Measurements from ENCODE around the gene C4orf36.
A peak's percentile ranks its signal among the peaks of the same experiment; 100 is the strongest.

C4orf36 gene

GRCh38 chr4:86924811-86925210, 32.6 kb upstream of the C4orf36 start:
- Mint-ChIP-seq H3K36me3 (ENCODE audit: low read depth) (no peaks in the 10 kb centered on the region), H3K9me3 (no peaks in the 10 kb centered on the region), H3K27me3 (no peaks in the 10 kb centered on the region), H3K4me1 (peaks cover 25% of the 10 kb centered on the region), H3K27ac (no peak overlapping the region), H3K4me3 (no peak overlapping the region)
- ATAC-seq (no peak), DNase-seq (no peak)

GRCh38 chr4:86921608-86922252, 29.5 kb upstream of the C4orf36 start:
- H3K36me3 Mint-ChIP-seq (ENCODE audit: low read depth) = no peaks in the 10 kb centered on the region
- no peak overlapping the region for H3K4me3 Mint-ChIP-seq
- H3K27ac Mint-ChIP-seq = no peak overlapping the region
- no peaks in the 10 kb centered on the region for H3K9me3 Mint-ChIP-seq
- no peaks in the 10 kb centered on the region for H3K27me3 Mint-ChIP-seq
- no peak for ATAC-seq
- DNase-seq = no peak
- no peaks in the 10 kb centered on the region for H3K4me1 Mint-ChIP-seq

GRCh38 chr4:86919561-86920223, 27.5 kb upstream of the C4orf36 start:
- Mint-ChIP-seq H3K27ac (no peak overlapping the region), H3K9me3 (no peaks in the 10 kb centered on the region), H3K27me3 (no peaks in the 10 kb centered on the region), H3K4me3 (no peak overlapping the region), H3K4me1 (no peaks in the 10 kb centered on the region), H3K36me3 (ENCODE audit: low read depth) (no peaks in the 10 kb centered on the region)
- ATAC-seq (no peak), DNase-seq (no peak)

GRCh38 chr4:86918539-86919072, 26.4 kb upstream of the C4orf36 start:
- Mint-ChIP-seq H3K36me3 (ENCODE audit: low read depth) (no peaks in the 10 kb centered on the region), H3K9me3 (no peaks in the 10 kb centered on the region), H3K4me1 (no peaks in the 10 kb centered on the region), H3K27ac (no peak overlapping the region), H3K4me3 (no peak overlapping the region), H3K27me3 (no peaks in the 10 kb centered on the region)
- DNase-seq (no peak), ATAC-seq (peak; percentile 6)

GRCh38 chr4:86917212-86918039, 25.2 kb upstream of the C4orf36 start:
- H3K27ac Mint-ChIP-seq = no peak overlapping the region
- peaks cover 1% of the 10 kb centered on the region for H3K4me1 Mint-ChIP-seq
- no peaks in the 10 kb centered on the region for H3K9me3 Mint-ChIP-seq
- DNase-seq = no peak
- no peaks in the 10 kb centered on the region for H3K27me3 Mint-ChIP-seq
- H3K36me3 Mint-ChIP-seq (ENCODE audit: low read depth) = no peaks in the 10 kb centered on the region
- H3K4me3 Mint-ChIP-seq = no peak overlapping the region
- ATAC-seq = no peak

GRCh38 chr4:86916392-86916791, 24.2 kb upstream of the C4orf36 start:
- H3K27ac Mint-ChIP-seq = no peak overlapping the region
- ATAC-seq = no peak
- no peak overlapping the region for H3K4me3 Mint-ChIP-seq
- H3K27me3 Mint-ChIP-seq = no peaks in the 10 kb centered on the region
- H3K9me3 Mint-ChIP-seq = no peaks in the 10 kb centered on the region
- DNase-seq = no peak
- H3K4me1 Mint-ChIP-seq = peaks cover 6% of the 10 kb centered on the region
- no peaks in the 10 kb centered on the region for H3K36me3 Mint-ChIP-seq (ENCODE audit: low read depth)

GRCh38 chr4:86910820-86911684, 18.8 kb upstream of the C4orf36 start:
- Mint-ChIP-seq H3K27me3 (no peaks in the 10 kb centered on the region), H3K9me3 (no peaks in the 10 kb centered on the region), H3K36me3 (ENCODE audit: low read depth) (no peaks in the 10 kb centered on the region), H3K4me1 (peaks cover 32% of the 10 kb centered on the region), H3K4me3 (no peak overlapping the region), H3K27ac (no peak overlapping the region)
- no peak for DNase-seq
- peak; percentile 17 for ATAC-seq

GRCh38 chr4:86910369-86910768, 18.1 kb upstream of the C4orf36 start:
- Mint-ChIP-seq H3K36me3 (ENCODE audit: low read depth) (no peaks in the 10 kb centered on the region), H3K4me3 (no peak overlapping the region), H3K9me3 (no peaks in the 10 kb centered on the region), H3K4me1 (peaks cover 32% of the 10 kb centered on the region), H3K27me3 (no peaks in the 10 kb centered on the region), H3K27ac (no peak overlapping the region)
- no peak for ATAC-seq
- no peak for DNase-seq

- no peaks in the 10 kb centered on the region for H3K9me3 Mint-ChIP-seq
- H3K27me3 Mint-ChIP-seq = no peaks in the 10 kb centered on the region
- H3K36me3 Mint-ChIP-seq (ENCODE audit: low read depth) = no peaks in the 10 kb centered on the region
- no peak overlapping the region for H3K27ac Mint-ChIP-seq
- ATAC-seq = no peak
- H3K4me1 Mint-ChIP-seq = peaks cover 32% of the 10 kb centered on the region
- no peak for DNase-seq
- H3K4me3 Mint-ChIP-seq = no peak overlapping the region
Measured at GRCh38 chr4:86909546-86910295, 17.5 kb upstream of the C4orf36 start.

- no peak overlapping the region for H3K4me3 Mint-ChIP-seq
- peaks cover 32% of the 10 kb centered on the region for H3K4me1 Mint-ChIP-seq
- H3K36me3 Mint-ChIP-seq (ENCODE audit: low read depth) = no peaks in the 10 kb centered on the region
- no peaks in the 10 kb centered on the region for H3K9me3 Mint-ChIP-seq
- ATAC-seq (no peak), DNase-seq (no peak)
- H3K27me3 Mint-ChIP-seq = peaks cover 5% of the 10 kb centered on the region
- H3K27ac Mint-ChIP-seq = no peak overlapping the region
Measured at GRCh38 chr4:86908251-86908657, 16.0 kb upstream of the C4orf36 start.

- Mint-ChIP-seq H3K27ac (no peak overlapping the region), H3K4me1 (no peaks in the 10 kb centered on the region)
- no peak for DNase-seq
Measured at GRCh38 chr4:86901864-86902263, 9.6 kb upstream of the C4orf36 start.

GRCh38 chr4:86898562-86898961, 6.3 kb upstream of the C4orf36 start:
- H3K9me3 Mint-ChIP-seq = no peaks in the 10 kb centered on the region
- DNase-seq = no peak
- H3K4me3 Mint-ChIP-seq = no peak overlapping the region
- peaks cover 4% of the 10 kb centered on the region for H3K27me3 Mint-ChIP-seq
- ATAC-seq = no peak
- H3K36me3 Mint-ChIP-seq (ENCODE audit: low read depth) = no peaks in the 10 kb centered on the region
- H3K27ac Mint-ChIP-seq = no peak overlapping the region
- no peaks in the 10 kb centered on the region for H3K4me1 Mint-ChIP-seq

More at GRCh38 chr4:86901864-86902263, 9.6 kb upstream of the C4orf36 start:
- Mint-ChIP-seq H3K36me3 (ENCODE audit: low read depth) (no peaks in the 10 kb centered on the region), H3K4me3 (no peak overlapping the region), H3K9me3 (no peaks in the 10 kb centered on the region), H3K27me3 (peaks cover 5% of the 10 kb centered on the region)
- no peak for ATAC-seq

GRCh38 chr4:86896596-86896995, 4.4 kb upstream of the C4orf36 start:
- H3K27me3 Mint-ChIP-seq = peaks cover 13% of the 10 kb centered on the region
- H3K4me1 Mint-ChIP-seq = peaks cover 8% of the 10 kb centered on the region
- ATAC-seq (no peak), DNase-seq (no peak)
- H3K27ac Mint-ChIP-seq = no peak overlapping the region
- no peaks in the 10 kb centered on the region for H3K36me3 Mint-ChIP-seq (ENCODE audit: low read depth)
- H3K4me3 Mint-ChIP-seq = no peak overlapping the region
- no peaks in the 10 kb centered on the region for H3K9me3 Mint-ChIP-seq

Measured in activated naive CD8-positive, alpha-beta T cell treated with anti-CD3 and anti-CD28 coated beads, Interleukin-2, amount 50 U/mL, for 24 hours (primary cell).